Measurements from ENCODE around the gene IMPDH2. TPM values are rescaled to one million over a fixed set of nuclear protein-coding genes. Genes with fewer than 3 reads are reported as not detected.

Gene IMPDH2
- total and polyA plus RNA-seq, 2 experiments from 2014 or later = 198 to 314 TPM

DNA sequence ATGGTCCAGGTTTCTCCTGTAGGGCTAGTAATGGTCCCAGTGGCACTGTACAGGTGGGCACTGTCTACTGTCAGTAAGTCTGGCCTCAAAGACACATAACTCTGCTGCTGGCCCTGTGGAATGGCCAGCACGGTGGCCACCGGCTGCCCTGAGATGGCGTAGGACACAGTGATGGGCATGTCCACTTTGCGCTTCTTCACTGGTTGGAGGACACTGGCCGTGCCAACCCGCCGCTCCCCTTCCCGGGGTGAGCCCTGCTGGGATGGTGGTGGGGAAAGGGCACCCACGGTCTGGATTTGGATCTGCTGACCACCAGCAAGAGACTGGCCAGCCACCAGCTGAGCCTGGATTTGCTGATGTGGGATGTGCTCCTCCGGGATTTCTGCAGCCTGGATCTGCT is 28.1 kb upstream of the IMPDH2 start:
- H3K4me3 ChIP-seq = no peak overlapping the region
- peaks cover 29% of the 10 kb centered on the region for H3K79me2 ChIP-seq (replicated peaks; ENCODE audit: insufficient read depth)
- H3K9me2 ChIP-seq (ENCODE audit: insufficient read depth) = no peaks in the 10 kb centered on the region
- no peaks in the 10 kb centered on the region for H3K4me1 Mint-ChIP-seq
- peaks cover 35% of the 10 kb centered on the region for H3K36me3 ChIP-seq (ENCODE audit: insufficient read depth)
- DNase-seq (ENCODE audit: low spot score) = no peak
- no peaks in the 10 kb centered on the region for H3K9me3 Mint-ChIP-seq
- peaks cover 1% of the 10 kb centered on the region for H3K27me3 Mint-ChIP-seq (ENCODE audit: insufficient read depth, low read depth, poor library complexity)
- H3K4me3 Mint-ChIP-seq = no peak overlapping the region
- no peak overlapping the region for H3K27ac ChIP-seq (ENCODE audit: low read depth)
- no peaks in the 10 kb centered on the region for H3K27me3 ChIP-seq (ENCODE audit: insufficient read depth)
- no peak for ATAC-seq
- 0 out of 2 replicates have a peak, but pooled peaks cover 2% of the 10 kb centered on the region for H3F3A ChIP-seq (replicated peaks; ENCODE audit: low read depth)
- H3K36me3 Mint-ChIP-seq (ENCODE audit: low read depth) = peaks cover 65% of the 10 kb centered on the region
- H3K4me1 ChIP-seq (ENCODE audit: insufficient read depth) = no peaks in the 10 kb centered on the region
- H3K4me2 ChIP-seq = no peak overlapping the region
- TF ChIP-seq CTCF (conservative IDR thresholded peaks at IDR 0.05; ENCODE audit: low read depth in 2 of 2) (no peak), ZNF331 (CRISPR knock-in tag; IDR thresholded peaks at IDR 0.05; ENCODE audit: low read depth) (no peak), ZNF462 (CRISPR knock-in tag; IDR thresholded peaks at IDR 0.05) (no peak), STAT1 (IDR thresholded peaks at IDR 0.05; ENCODE audit: unreplicated experiment) (no peak), POLR2AphosphoS5 (IDR thresholded peaks at IDR 0.05; ENCODE audit: low read depth) (no peak), JUNB (IDR thresholded peaks at IDR 0.05; ENCODE audit: unreplicated experiment) (no peak), NANOG (IDR thresholded peaks at IDR 0.05; ENCODE audit: borderline replicate concordance) (no peak)
- TF ChIP-seq, protein P1, sequence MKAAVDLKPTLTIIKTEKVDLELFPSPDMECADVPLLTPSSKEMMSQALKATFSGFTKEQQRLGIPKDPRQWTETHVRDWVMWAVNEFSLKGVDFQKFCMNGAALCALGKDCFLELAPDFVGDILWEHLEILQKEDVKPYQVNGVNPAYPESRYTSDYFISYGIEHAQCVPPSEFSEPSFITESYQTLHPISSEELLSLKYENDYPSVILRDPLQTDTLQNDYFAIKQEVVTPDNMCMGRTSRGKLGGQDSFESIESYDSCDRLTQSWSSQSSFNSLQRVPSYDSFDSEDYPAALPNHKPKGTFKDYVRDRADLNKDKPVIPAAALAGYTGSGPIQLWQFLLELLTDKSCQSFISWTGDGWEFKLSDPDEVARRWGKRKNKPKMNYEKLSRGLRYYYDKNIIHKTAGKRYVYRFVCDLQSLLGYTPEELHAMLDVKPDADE (IDR thresholded peaks at IDR 0.05) = no peak
- TF ChIP-seq, protein P2, sequence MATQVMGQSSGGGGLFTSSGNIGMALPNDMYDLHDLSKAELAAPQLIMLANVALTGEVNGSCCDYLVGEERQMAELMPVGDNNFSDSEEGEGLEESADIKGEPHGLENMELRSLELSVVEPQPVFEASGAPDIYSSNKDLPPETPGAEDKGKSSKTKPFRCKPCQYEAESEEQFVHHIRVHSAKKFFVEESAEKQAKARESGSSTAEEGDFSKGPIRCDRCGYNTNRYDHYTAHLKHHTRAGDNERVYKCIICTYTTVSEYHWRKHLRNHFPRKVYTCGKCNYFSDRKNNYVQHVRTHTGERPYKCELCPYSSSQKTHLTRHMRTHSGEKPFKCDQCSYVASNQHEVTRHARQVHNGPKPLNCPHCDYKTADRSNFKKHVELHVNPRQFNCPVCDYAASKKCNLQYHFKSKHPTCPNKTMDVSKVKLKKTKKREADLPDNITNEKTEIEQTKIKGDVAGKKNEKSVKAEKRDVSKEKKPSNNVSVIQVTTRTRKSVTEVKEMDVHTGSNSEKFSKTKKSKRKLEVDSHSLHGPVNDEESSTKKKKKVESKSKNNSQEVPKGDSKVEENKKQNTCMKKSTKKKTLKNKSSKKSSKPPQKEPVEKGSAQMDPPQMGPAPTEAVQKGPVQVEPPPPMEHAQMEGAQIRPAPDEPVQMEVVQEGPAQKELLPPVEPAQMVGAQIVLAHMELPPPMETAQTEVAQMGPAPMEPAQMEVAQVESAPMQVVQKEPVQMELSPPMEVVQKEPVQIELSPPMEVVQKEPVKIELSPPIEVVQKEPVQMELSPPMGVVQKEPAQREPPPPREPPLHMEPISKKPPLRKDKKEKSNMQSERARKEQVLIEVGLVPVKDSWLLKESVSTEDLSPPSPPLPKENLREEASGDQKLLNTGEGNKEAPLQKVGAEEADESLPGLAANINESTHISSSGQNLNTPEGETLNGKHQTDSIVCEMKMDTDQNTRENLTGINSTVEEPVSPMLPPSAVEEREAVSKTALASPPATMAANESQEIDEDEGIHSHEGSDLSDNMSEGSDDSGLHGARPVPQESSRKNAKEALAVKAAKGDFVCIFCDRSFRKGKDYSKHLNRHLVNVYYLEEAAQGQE (IDR thresholded peaks at IDR 0.05; ENCODE audit: unreplicated experiment) = no peak
- H4K20me1 ChIP-seq (replicated peaks; ENCODE audit: insufficient read depth) = peaks cover 11% of the 10 kb centered on the region
- H3K27ac Mint-ChIP-seq = no peak overlapping the region
- H2AFZ ChIP-seq = no peak overlapping the region
